Stimulated activated CD8-positive, alpha-beta memory T cell treated with anti-CD3 and anti-CD28 coated beads, Interleukin-12 subunit alpha, Interleukin-12 subunit beta, amount 100 ng/mL, for 24 hours (primary cell): ENCODE results near the gene ASPSCR1.

Source experiments
- DNase-seq: peaks from one replicate; pipeline ENCODE4 v3.0.0-alpha.2; 2020; ENCODE audit errors: extremely low read depth

The ASPSCR1 gene

GRCh38 chr17:82012640-82013295, 35.3 kb downstream of the ASPSCR1 start:
- no peak for DNase-seq

- no peak for DNase-seq
Observed at GRCh38 chr17:82013341-82013740, 35.9 kb downstream of the ASPSCR1 start.

GRCh38 chr17:82013772-82014321, 36.4 kb downstream of the ASPSCR1 start:
- no peak for DNase-seq

- no peak for DNase-seq
Observed at GRCh38 chr17:82014432-82014831, 37.0 kb downstream of the ASPSCR1 start.

- no peak for DNase-seq
Observed at GRCh38 chr17:82014971-82015310, 37.5 kb downstream of the ASPSCR1 start.

- DNase-seq: no peak
Observed at GRCh38 chr17:82015311-82015971, 38.0 kb downstream of the ASPSCR1 start.

GRCh38 chr17:82016061-82016874, 38.8 kb downstream of the ASPSCR1 start:
- no peak for DNase-seq

- DNase-seq: no peak
Observed at GRCh38 chr17:82016875-82017459, 39.5 kb downstream of the ASPSCR1 start.

- no peak for DNase-seq
Observed at GRCh38 chr17:82017612-82018151, 40.3 kb downstream of the ASPSCR1 start.

GRCh38 chr17:82018152-82018988, 40.9 kb downstream of the ASPSCR1 start:
- DNase-seq: no peak

GRCh38 chr17:82018989-82019689, 41.7 kb downstream of the ASPSCR1 start:
- no peak for DNase-seq

GRCh38 chr17:82019690-82020571, 42.5 kb downstream of the ASPSCR1 start:
- DNase-seq: peak; percentile 43

GRCh38 chr17:82020572-82021106, 43.2 kb downstream of the ASPSCR1 start:
- no peak for DNase-seq

- no peak for DNase-seq
Observed at GRCh38 chr17:82021107-82021899, 43.9 kb downstream of the ASPSCR1 start.

GRCh38 chr17:82021900-82022309, 44.5 kb downstream of the ASPSCR1 start:
- DNase-seq: no peak

GRCh38 chr17:82022310-82022980, 45.0 kb downstream of the ASPSCR1 start, which contains the start of gene CENPX:
Gene CENPX (minus strand): TSS chr17:82022878. CDS start chr17:82022861, 17 bp downstream.
- no peak for DNase-seq

- peak; percentile 100 for DNase-seq
Observed at GRCh38 chr17:82022981-82023446, 45.6 kb downstream of the ASPSCR1 start, which contains the start of gene LRRC45. Gene LRRC45 (plus strand): TSS chr17:82023305. CDS start chr17:82023644, 339 bp downstream.
